HepG2 (cell line): ENCODE results near the gene SH2D3C. TPM values are rescaled to one million over a fixed set of nuclear protein-coding genes. Genes with fewer than 3 reads are reported as not detected.

ENCODE experiments used
- ATAC-seq: fragments of 200-7000 bp; cut with Tn5 transposase; 3 replicates; pipeline ENCODE4 v1.9.1; 2020; ENCODE audit warnings: mild to moderate bottlenecking, moderate library complexity
- BruUV-seq: library from RNA; stranded (reverse); fragments of 400-500 nt; replicated peaks from 2 replicates; lab custom pipeline; 2021; lab: Mats Ljungman, UMichigan
- CTCF ChIA-PET: fragments of 300-600 bp; formaldehyde crosslinking; extraction: SDS; loops from one replicate; lab custom pipeline; 2021; ENCODE audit warnings: low total read pairs, inconsistent platforms, low intra/inter-chr PET ratio; lab: Yijun Ruan, JAX
- POLR2A ChIA-PET: fragments of 350-600 bp; sonication (Branson Sonifier 250); formaldehyde crosslinking; loops from one replicate; lab custom pipeline; 2020; ENCODE audit warnings: antibody characterized with exemption, inconsistent platforms; lab: Yijun Ruan, JAX
- DNase-seq: peaks from one replicate; pipeline ENCODE4 v3.0.0-alpha.2; 2015; ENCODE audit warnings: low spot score
- FAIRE-seq: peaks from 3 replicates; lab custom pipeline; 2011; peaks lifted over from hg19 to GRCh38; lab: Jason Lieb, UNC
- H2AFZ ChIP-seq: one replicate; pipeline ENCODE4 v1.6.1; 2011; ENCODE audit warnings: low read length, inconsistent platforms
- H3K27ac ChIP-seq: fragments of 300-600 bp; 3 replicates; pipeline ENCODE4 v1.8.0; 2011; ENCODE audit warnings: mixed run types, mild to moderate bottlenecking, mixed read lengths, low read length, inconsistent platforms; ENCODE audit not compliant: insufficient read depth; ENCODE audit errors: extremely low read length
- H3K27me3 ChIP-seq, 2 experiments: fragments of 200-600 bp in 1 of 2; 2 replicates in 1 of 2; 3 replicates in 1 of 2; pipeline versions ENCODE4 v1.6.0 to v1.8.0; 2011; ENCODE audit warnings: low read length in 2 of 2, mild to moderate bottlenecking in 2 of 2, moderate library complexity in 2 of 2, inconsistent platforms in 1 of 2; ENCODE audit not compliant: insufficient read depth in 2 of 2, control insufficient read depth in 1 of 2
- H3K36me3 ChIP-seq, 2 experiments: fragments of 200-600 bp in 1 of 2; replicated peaks in 1 of 2; 2 replicates in 1 of 2; 3 replicates in 1 of 2; pipeline versions ENCODE4 v1.5.1 to v1.8.0; 2011; ENCODE audit warnings: low read length in 2 of 2, inconsistent platforms in 1 of 2; ENCODE audit not compliant: insufficient read depth in 2 of 2, control insufficient read depth in 1 of 2
- H3K4me1 ChIP-seq: 2 replicates; pipeline ENCODE4 v1.5.1; 2012; ENCODE audit warnings: low read length, inconsistent platforms; ENCODE audit not compliant: insufficient read depth
- H3K4me2 ChIP-seq: 2 replicates; pipeline ENCODE4 v1.6.0; 2011; ENCODE audit warnings: low read depth, low read length, inconsistent platforms
- H3K4me3 ChIP-seq, 3 experiments: fragments of 200-600 bp in 1 of 3; sonication (generic), shearing (Covaris generic) in 1 of 3; replicated peaks in 1 of 3; 2 replicates each; pipeline ENCODE4 v1.5.1; 2011 to 2016; ENCODE audit warnings: low read length in 3 of 3, inconsistent platforms in 2 of 3, low read depth in 2 of 3, mild to moderate bottlenecking in 2 of 3, control low read depth in 1 of 3, mixed read lengths in 1 of 3; ENCODE audit not compliant: insufficient read depth in 1 of 3
- H3K79me2 ChIP-seq: one replicate; pipeline ENCODE4 v1.6.1; 2011; ENCODE audit warnings: low read length, inconsistent platforms; ENCODE audit not compliant: insufficient read depth
- H3K9ac ChIP-seq: 2 replicates; pipeline ENCODE4 v1.6.0; 2011; ENCODE audit warnings: mild to moderate bottlenecking, low read depth, low read length, inconsistent platforms; ENCODE audit not compliant: insufficient read depth
- H3K9me3 ChIP-seq: 2 replicates; pipeline ENCODE4 v1.5.1; 2012; ENCODE audit warnings: mild to moderate bottlenecking, low read length
- H4K20me1 ChIP-seq: 2 replicates; pipeline ENCODE4 v1.6.0; 2011; ENCODE audit warnings: inconsistent platforms, mild to moderate bottlenecking, low read length, moderate library complexity; ENCODE audit not compliant: insufficient read depth
- ARID3A ChIP-seq: IDR thresholded peaks from 2 replicates; pipeline ENCODE4 v1.6.1; 2012; ENCODE audit warnings: low read depth, low read length, improper control_type of control experiment
- HHEX ChIP-seq: IDR thresholded peaks from 2 replicates; pipeline ENCODE4 v1.6.1; 2016; ENCODE audit warnings: control low read depth
- NCOA2 ChIP-seq: sonication (generic); formaldehyde crosslinking; IDR thresholded peaks from 2 replicates; pipeline ENCODE4 v1.8.0; 2022; ENCODE audit warnings: inconsistent platforms
- RFXAP ChIP-seq: sonication (generic); formaldehyde crosslinking; IDR thresholded peaks from 2 replicates; pipeline ENCODE4 v1.4.0; 2020; ENCODE audit warnings: missing genetic modification reagents, borderline replicate concordance
- SIX1 ChIP-seq: sonication (generic); formaldehyde crosslinking; IDR thresholded peaks from 2 replicates; pipeline ENCODE4 v1.4.0; 2020; ENCODE audit warnings: missing genetic modification reagents, borderline replicate concordance
- SMARCC2 ChIP-seq: fragments of 450-650 bp; IDR thresholded peaks from 2 replicates; pipeline ENCODE4 v1.6.1; 2017; ENCODE audit warnings: antibody characterized with exemption, mild to moderate bottlenecking
- SRF ChIP-seq: IDR thresholded peaks from 2 replicates; pipeline ENCODE4 v1.6.1; 2011; ENCODE audit warnings: mild to moderate bottlenecking, low read depth, low read length, moderate library complexity
- ZNF441 ChIP-seq: sonication (generic); formaldehyde crosslinking; IDR thresholded peaks from 2 replicates; pipeline ENCODE4 v1.7.0; 2021; ENCODE audit warnings: missing genetic modification reagents, borderline replicate concordance
- ZNF572 ChIP-seq: sonication (generic); formaldehyde crosslinking; IDR thresholded peaks from 2 replicates; pipeline ENCODE4 v1.5.1; 2020; ENCODE audit warnings: mild to moderate bottlenecking, missing genetic modification reagents
- ZNF724P ChIP-seq: sonication (generic); formaldehyde crosslinking; IDR thresholded peaks from 2 replicates; pipeline ENCODE4 v1.8.0; 2022; ENCODE audit warnings: missing genetic modification reagents, borderline replicate concordance
- ZNF878 ChIP-seq: sonication (generic); formaldehyde crosslinking; IDR thresholded peaks from 2 replicates; pipeline ENCODE4 v1.8.1; 2023; ENCODE audit warnings: mild to moderate bottlenecking, missing genetic modification reagents, moderate library complexity
- WGBS: methylation state at CpG from one replicate; pipeline ENCODE4 v1.1.6; 2017; ENCODE audit warnings: low lambda C conversion rate; 5-methylcytosine and 5-hydroxymethylcytosine counted together
- in situ Hi-C: cut with HindIII; loops from 2 replicates; pipeline ENCODE4 v1.10.0; 2017; ENCODE audit warnings: low pct_unique_long_range_greater_than_20kb; ENCODE audit not compliant: extremely low pct_ligation_motif_present
- intact Hi-C: fragments of 100-400 bp; cut with micrococcal nuclease; formaldehyde crosslinking; loops from one replicate; pipeline ENCODE4 v1.10.0; 2022; ENCODE audit not compliant: unreplicated experiment
- polyA plus RNA-seq, 8 experiments: library from polyadenylated mRNA; depleted of rRNA in 3 of 8; stranded (reverse) in 7 of 8; unstranded in 1 of 8; fragments of >200 nt; fragmentation: Illumina TruSeq in 4 of 8; extraction: Trizol in 4 of 8; gene quantifications; 2 replicates each; pipeline versions ENCODE4 v1.2.1 to v1.2.3, GENCODE V29; 2011 to 2016; ENCODE audit warnings: low read depth in 4 of 8, missing spikeins in 1 of 8, mixed read lengths in 1 of 8; ENCODE audit not compliant: insufficient read depth in 1 of 8
- total RNA-seq, 5 experiments: library from RNA; depleted of rRNA; stranded (reverse); fragments of >200 nt; fragmentation: Illumina TruSeq; extraction: Trizol; gene quantifications; 2 replicates each; pipeline ENCODE4 v1.2.3, GENCODE V29; 2016; ENCODE audit warnings: low read depth in 1 of 5

The SH2D3C gene
- total and polyA plus RNA-seq, 2 of the 13 experiments (the other 11 are each of a cell fraction or from before 2014, with no cell fraction given): not detected

- no peak for DNase-seq
- no TSS peak for BruUV-seq
- no peak overlapping the region for H3K27ac ChIP-seq
- peaks cover 26% of the 10 kb centered on the region for H3K4me1 ChIP-seq
- TF ChIP-seq ZNF878 (CRISPR knock-in tag) (no peak), ZNF441 (CRISPR knock-in tag) (no peak), ARID3A (no peak), NCOA2 (CRISPR knock-in tag) (no peak), ZNF724P (CRISPR knock-in tag) (no peak), SMARCC2 (no peak), SIX1 (CRISPR knock-in tag) (no peak), HHEX (CRISPR knock-in tag) (no peak), ZNF572 (CRISPR knock-in tag) (no peak), SRF (no peak), RFXAP (CRISPR knock-in tag) (no peak)
- no peak overlapping the region; the same call in 1 of the 2 replicates for H3K4me2 ChIP-seq
- peaks cover 0 to 2% of the 10 kb centered on the region in 2 experiments; a peak in 1 of 5 replicates for H3K27me3 ChIP-seq
- H3K36me3 ChIP-seq: no peaks in the 10 kb centered on the region
- no peaks in the 10 kb centered on the region for H4K20me1 ChIP-seq
- in situ Hi-C loops: no loop called here
- no peak for ATAC-seq
- no peak for FAIRE-seq
- no peak overlapping the region for H3K4me3 ChIP-seq
- H3K9ac ChIP-seq: no peak overlapping the region
- CTCF ChIA-PET: no interaction called here
- H3K79me2 ChIP-seq: no peaks in the 10 kb centered on the region
- intact Hi-C loops: loop anchor here (10.0 kb wide), 1 partner anchor 224 kb away; no protein-coding TSS in a partner anchor
- 90% methylated on average over 2 of the region's 8 CpGs for WGBS
- POLR2A ChIA-PET: interaction anchor here (1.1 to 1.6 kb wide), 4 partner anchors 13 to 175 kb away, joined by 3 to 5 read pairs (median 4); partner anchors contain the start of genes PTRH1 and TTC16
- no peak overlapping the region for H2AFZ ChIP-seq
- H3K9me3 ChIP-seq: no peaks in the 10 kb centered on the region
Observed at GRCh38 chr9:127728808-127729207, 49.7 kb downstream of the SH2D3C start.
